ENCODE data around the gene SSNA1. TPM values are rescaled to one million over a fixed set of nuclear protein-coding genes. Genes with fewer than 3 reads are reported as not detected.

SSNA1 gene
- total RNA-seq, 1 donor from 2014 or later, result 29.4 TPM

- DNase-seq (ENCODE audit: low spot score) (no peak), ATAC-seq (peak; percentile 52)
Measured at GRCh38 chr9:137217276-137218211, 29.1 kb downstream of the SSNA1 start.

DNA sequence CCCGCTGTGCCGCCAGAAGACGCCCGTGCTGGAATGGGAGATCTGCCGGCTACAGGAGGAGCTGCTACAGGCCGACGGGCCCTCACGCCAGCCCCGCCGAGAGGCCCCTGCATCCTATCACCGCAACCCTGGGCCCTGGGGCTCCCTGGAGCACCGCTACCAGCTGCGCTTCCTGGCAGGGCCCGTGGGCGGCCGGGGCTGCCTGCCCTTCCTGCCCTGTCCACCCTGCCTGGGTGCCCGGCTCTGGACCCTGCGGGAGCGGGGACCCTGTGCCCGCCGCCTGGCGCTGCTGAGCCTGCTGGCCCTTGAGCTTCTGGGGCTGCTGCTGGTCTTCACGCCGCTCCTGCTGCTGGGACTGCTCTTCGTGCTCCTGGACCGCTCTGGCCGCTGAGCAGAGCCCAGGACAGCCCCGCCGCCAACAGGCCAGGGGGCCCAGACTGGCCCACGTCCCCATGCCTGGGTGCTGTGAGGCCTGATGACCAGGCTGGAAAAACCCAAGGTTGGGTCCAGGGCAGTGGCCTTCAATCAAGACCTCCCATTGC is 29.8 kb downstream of the SSNA1 start:
- DNase-seq (ENCODE audit: low spot score) (no peak), ATAC-seq (no peak)

DNA sequence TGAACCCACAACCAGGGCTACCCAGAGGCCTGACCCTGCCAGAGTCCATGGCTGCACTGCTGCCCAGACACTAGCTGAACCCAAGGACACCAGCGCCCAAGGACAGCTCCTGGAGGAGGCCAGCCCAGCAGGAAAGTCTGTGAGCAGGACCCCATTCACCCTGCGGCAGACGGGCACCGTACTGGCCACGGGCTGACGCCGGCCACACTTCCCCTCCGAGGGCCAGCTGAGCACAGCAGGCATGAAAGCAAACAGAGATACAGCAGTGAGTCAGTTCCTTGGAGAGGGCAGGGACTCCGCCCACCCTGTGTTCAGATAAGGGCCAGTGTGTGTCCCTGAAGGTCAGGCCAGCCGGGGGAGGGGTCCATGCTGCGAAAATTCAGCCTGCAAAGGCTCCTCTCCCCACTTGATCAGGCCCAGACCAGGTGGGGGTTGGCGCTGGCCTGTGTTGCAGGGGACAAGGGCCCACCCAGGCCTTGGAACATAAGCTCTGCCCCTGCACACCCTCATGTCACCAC is 30.3 kb downstream of the SSNA1 start:
- ATAC-seq, result no peak

DNA sequence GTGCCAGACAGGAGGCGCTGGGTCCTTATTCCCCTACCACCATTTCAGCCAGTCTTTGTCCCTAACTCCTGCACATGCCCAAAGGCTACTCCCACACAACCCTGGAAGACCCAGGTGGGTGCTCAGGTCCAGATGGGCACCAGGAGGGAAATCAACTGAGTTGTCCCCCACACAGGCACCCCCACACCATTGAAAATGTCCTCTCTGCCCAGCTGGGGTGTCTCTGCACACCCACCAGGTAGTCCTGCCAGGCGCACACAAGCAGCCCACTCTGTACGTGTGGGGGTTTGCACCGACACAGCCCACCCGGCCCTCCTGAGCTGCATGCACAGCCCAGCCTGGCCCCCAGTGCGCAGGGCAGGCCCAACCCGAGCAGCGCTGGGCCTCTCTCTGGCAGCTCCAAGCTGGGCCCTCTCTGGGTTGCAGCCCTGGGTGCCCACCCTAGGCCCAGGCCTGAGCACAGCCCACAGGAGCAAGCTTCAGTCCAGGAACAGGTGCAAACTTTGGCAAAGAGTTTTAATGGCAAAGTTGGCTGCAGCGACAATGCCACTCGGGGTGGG is 31.4 kb downstream of the SSNA1 start:
- no peak for DNase-seq (ENCODE audit: low spot score)
- ATAC-seq, result no peak

More for the DNA sequence above, 30.3 kb downstream of the SSNA1 start:
- no peak for DNase-seq (ENCODE audit: low spot score)

DNA sequence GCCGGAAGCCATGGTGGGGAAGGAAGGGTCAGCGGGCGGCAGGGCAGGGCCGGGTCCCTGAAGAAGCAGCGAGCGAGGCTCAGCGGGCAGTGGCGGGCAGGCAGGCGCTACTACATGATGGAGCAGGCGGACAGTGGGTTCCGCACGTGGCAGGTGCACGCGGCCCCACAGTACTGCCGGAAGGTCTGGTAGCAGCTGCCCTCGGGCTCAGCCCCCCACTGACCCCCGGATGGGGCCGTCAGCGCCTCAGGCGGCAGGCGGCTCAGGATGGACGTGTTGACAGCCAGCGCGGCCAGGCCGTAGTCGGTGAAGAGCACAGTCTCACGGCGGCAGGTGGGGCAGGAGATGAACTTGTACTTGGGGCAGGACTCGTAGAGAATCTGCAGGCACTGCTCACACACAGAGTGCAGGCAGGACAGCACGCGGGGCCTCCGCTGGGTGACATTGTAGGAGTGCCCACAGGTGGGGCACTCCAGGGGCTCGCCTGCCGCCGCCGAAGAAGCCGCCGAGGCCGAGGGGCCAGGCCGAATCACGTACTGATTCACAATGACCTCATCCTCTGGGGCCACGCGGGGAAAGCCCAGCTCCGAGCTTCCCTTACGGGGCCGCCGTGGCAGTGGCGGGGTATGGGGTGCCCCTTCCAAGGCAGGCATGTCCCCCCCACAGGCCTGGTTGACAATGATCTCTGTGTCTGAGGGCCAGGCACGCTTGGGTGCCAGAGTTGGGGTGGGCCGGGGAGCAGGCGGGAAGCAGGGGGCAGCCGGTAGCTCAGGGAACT is 32.0 kb downstream of the SSNA1 start:
- DNase-seq (ENCODE audit: low spot score), result no peak
- ATAC-seq, result no peak

- no peak for DNase-seq (ENCODE audit: low spot score)
- ATAC-seq, result no peak
Measured at GRCh38 chr9:137221095-137221505, 32.6 kb downstream of the SSNA1 start.

GRCh38 chr9:137221506-137222111 is 33.1 kb downstream of the SSNA1 start:
- ATAC-seq, result peak; percentile 55
- DNase-seq (ENCODE audit: low spot score), result peak; percentile 85

- DNase-seq (ENCODE audit: low spot score) (no peak), ATAC-seq (peak; percentile 19)
Measured at GRCh38 chr9:137222190-137223077, 34.0 kb downstream of the SSNA1 start, which contains the start of gene RNF208. TSS of gene RNF208 (minus strand) at chr9:137222240. CDS start at chr9:137221212, 1,028 bp downstream.

DNA sequence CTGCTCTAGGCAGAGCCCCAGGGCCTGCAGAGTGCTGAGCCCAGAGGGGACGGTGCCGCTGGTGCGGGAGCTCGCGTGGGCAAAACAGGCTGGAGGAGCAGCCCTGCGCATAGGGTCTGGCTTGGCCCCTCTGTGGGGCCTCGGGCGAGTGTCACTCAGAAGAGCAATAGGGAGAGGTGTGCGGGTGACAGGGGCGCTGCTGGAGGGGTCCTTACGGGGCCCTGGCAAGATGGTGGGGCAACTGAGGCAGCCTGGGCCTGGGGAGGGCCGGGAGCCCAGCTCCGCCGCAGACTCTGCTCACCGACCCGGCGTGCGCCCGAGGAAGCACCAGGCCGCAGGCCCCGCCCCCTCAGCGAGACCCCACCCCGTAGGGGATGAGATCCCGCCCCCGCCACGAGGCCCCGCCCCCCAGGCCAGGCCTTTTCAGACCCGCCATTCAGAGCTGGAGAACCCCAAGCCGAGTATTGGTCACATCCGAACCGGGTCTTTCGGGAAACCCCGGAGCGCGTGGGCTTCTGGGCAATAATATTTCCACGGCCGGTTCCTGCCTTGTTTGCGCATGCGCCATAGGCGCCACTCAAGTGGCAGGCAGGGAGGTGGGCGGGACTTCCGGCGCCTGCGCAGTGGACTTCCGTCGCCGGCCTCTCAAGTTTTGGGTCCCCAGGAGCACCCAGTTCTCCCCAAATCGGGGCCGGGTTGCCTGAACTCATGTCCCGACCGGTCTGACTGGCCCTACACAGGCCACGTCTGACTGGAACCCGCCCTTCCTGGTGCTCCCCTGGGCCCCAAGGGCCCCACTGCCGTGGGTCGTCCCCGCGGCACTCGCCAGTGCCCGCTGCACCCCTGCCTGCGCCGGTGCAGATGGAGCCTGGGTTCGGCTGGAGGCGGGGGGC is 34.8 kb downstream of the SSNA1 start:
- DNase-seq (ENCODE audit: low spot score) (peak; percentile 98), ATAC-seq (peak; percentile 87)

DNA sequence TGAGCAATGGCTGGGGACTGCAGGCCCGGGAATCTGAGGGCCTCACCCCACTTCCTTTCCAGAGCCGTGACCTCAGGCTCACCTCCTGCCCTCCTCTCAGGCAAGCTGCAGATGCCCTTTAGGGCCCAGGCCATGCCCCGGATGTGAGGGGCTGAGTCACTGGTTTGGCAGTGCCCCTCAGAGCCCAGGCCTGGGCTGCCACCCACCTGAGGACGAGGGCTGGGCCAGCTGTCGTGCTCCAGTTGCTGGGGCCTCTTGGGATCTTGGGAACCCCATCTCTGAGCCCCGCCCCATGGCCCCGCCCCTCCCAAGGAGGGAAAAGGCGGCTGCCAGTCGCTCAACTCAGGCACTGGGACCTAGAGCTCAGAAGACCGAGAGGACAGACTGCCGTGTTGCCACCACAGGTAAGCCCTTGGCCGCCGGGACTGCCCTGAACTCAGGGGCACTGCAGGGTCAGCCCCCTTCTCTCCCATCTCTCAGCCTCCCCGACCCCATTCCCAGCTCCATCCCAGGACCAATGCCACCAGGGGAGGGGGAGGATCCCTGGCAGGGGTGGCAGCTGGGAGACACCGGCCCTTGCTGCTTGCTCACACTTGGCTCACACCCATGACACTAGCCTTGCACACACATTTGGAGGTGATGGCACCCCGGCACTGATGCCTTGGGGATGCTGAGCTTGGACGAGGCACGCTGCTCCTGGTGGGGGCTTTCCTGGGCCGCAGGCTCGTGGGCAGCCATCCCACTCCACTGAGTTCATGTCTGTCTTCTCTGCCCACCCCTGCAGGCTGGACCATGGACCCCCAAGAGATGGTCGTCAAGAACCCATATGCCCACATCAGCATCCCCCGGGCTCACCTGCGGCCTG is 36.6 kb downstream of the SSNA1 start, which contains the start of gene CYSRT1:
TSS of gene CYSRT1 (plus strand) at position 345 of the 865 bp plus-strand sequence. CDS start at position 793, 448 bp downstream.
- DNase-seq (ENCODE audit: low spot score), result no peak

GRCh38 chr9:137225699-137226331 is 37.3 kb downstream of the SSNA1 start:
- DNase-seq (ENCODE audit: low spot score), result no peak

More for the DNA sequence above, 36.6 kb downstream of the SSNA1 start, which contains the start of gene CYSRT1:
- no peak for ATAC-seq

GRCh38 chr9:137226338-137227053 is 38.0 kb downstream of the SSNA1 start:
- ATAC-seq (no peak), DNase-seq (ENCODE audit: low spot score) (no peak)

More at GRCh38 chr9:137225699-137226331, 37.3 kb downstream of the SSNA1 start:
- ATAC-seq, result no peak

- DNase-seq (ENCODE audit: low spot score), result peak; percentile 84
- ATAC-seq, result peak; percentile 63
Measured at GRCh38 chr9:137227054-137227852, 38.8 kb downstream of the SSNA1 start, which contains the start of gene RNF224. TSS of gene RNF224 (plus strand) at chr9:137227502. CDS start at chr9:137228336, 834 bp downstream.

- DNase-seq (ENCODE audit: low spot score) (no peak), ATAC-seq (no peak)
Measured at GRCh38 chr9:137227853-137228505, 39.5 kb downstream of the SSNA1 start.
